Measurements from ENCODE around the gene ISG20. TPM values are rescaled to one million over a fixed set of nuclear protein-coding genes. Genes with fewer than 3 reads are reported as not detected.

The ISG20 gene
- total RNA-seq, 1 experiment from 2014 or later, result 14.9 TPM

DNA sequence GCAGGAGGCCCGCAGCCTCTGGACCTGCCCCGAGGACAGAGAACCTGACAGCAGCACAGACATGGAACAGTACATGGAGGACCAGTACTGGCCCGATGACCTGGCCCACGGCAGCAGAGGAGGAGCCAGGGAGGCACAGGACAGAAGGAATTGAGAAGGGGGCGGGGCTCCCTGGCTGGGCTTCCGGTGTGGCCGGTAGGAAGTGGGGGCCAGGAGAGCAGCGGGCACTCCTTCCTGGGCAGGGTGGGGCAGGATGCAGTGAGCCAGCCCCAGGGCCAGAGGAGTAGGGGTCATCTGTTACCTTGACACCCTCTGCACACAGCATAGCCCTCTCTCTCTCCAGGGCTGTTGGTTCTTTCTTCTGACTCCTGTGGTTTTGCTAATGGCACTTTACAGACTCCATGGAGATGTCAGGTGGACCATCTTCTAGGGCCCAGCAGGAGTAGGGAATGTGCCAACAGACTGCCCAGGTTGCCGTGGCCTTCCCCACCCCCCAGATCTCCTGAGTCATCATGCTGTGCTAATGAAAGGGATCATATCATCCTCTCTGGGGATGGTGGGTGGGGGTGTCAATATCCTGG lies 8.6 kb upstream of the ISG20 start:
- intact Hi-C loops (cut with micrococcal nuclease; ENCODE audit: unreplicated experiment) (no loop called here), in situ Hi-C loops (cut with HindIII; ENCODE audit: low pct_unique_long_range_greater_than_20kb, low sequenced_read_pairs) (no loop called here)
- Histone ChIP-seq H3K4me1 (ENCODE audit: control insufficient read depth, insufficient read depth, low read length) (no peaks in the 10 kb centered on the region; the same call in none of the 2 replicates), H3K27me3 (ENCODE audit: control insufficient read depth, insufficient read depth, low read length) (no peaks in the 10 kb centered on the region), H3K36me3 (ENCODE audit: control insufficient read depth, insufficient read depth, low read length) (peaks cover 19% of the 10 kb centered on the region), H3K4me3 (ENCODE audit: low read depth in 2 of 2, low read length in 2 of 2) (no peak overlapping the region), H3K27ac (ENCODE audit: low read length) (no peak overlapping the region), H3K9me3 (ENCODE audit: control insufficient read depth, insufficient read depth, low read depth, low read length) (no peaks in the 10 kb centered on the region)
- POLR2A ChIA-PET, result no interaction called here
- DNase-seq (ENCODE audit: low read depth, low spot score) (no peak), ATAC-seq (peak; percentile 37)
- no peak for TF ChIP-seq SIN3A (IDR thresholded peaks at IDR 0.05; ENCODE audit: borderline replicate concordance, insufficient read depth, low read depth, low read length)
- no peak for TF ChIP-seq TCF7L2 (IDR thresholded peaks at IDR 0.05; ENCODE audit: low read depth, low read length)
- no peak for TF ChIP-seq POLR2AphosphoS5 (IDR thresholded peaks at IDR 0.05; ENCODE audit: low read depth, low read length)
- TF ChIP-seq, protein P1, sequence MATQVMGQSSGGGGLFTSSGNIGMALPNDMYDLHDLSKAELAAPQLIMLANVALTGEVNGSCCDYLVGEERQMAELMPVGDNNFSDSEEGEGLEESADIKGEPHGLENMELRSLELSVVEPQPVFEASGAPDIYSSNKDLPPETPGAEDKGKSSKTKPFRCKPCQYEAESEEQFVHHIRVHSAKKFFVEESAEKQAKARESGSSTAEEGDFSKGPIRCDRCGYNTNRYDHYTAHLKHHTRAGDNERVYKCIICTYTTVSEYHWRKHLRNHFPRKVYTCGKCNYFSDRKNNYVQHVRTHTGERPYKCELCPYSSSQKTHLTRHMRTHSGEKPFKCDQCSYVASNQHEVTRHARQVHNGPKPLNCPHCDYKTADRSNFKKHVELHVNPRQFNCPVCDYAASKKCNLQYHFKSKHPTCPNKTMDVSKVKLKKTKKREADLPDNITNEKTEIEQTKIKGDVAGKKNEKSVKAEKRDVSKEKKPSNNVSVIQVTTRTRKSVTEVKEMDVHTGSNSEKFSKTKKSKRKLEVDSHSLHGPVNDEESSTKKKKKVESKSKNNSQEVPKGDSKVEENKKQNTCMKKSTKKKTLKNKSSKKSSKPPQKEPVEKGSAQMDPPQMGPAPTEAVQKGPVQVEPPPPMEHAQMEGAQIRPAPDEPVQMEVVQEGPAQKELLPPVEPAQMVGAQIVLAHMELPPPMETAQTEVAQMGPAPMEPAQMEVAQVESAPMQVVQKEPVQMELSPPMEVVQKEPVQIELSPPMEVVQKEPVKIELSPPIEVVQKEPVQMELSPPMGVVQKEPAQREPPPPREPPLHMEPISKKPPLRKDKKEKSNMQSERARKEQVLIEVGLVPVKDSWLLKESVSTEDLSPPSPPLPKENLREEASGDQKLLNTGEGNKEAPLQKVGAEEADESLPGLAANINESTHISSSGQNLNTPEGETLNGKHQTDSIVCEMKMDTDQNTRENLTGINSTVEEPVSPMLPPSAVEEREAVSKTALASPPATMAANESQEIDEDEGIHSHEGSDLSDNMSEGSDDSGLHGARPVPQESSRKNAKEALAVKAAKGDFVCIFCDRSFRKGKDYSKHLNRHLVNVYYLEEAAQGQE (IDR thresholded peaks at IDR 0.05; ENCODE audit: insufficient read depth in 1 of 2, low read depth in 2 of 2, low read length in 1 of 2), result no peak
- TF ChIP-seq, protein P2, sequence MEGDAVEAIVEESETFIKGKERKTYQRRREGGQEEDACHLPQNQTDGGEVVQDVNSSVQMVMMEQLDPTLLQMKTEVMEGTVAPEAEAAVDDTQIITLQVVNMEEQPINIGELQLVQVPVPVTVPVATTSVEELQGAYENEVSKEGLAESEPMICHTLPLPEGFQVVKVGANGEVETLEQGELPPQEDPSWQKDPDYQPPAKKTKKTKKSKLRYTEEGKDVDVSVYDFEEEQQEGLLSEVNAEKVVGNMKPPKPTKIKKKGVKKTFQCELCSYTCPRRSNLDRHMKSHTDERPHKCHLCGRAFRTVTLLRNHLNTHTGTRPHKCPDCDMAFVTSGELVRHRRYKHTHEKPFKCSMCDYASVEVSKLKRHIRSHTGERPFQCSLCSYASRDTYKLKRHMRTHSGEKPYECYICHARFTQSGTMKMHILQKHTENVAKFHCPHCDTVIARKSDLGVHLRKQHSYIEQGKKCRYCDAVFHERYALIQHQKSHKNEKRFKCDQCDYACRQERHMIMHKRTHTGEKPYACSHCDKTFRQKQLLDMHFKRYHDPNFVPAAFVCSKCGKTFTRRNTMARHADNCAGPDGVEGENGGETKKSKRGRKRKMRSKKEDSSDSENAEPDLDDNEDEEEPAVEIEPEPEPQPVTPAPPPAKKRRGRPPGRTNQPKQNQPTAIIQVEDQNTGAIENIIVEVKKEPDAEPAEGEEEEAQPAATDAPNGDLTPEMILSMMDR (IDR thresholded peaks at IDR 0.05), result no peak
- CTCF ChIA-PET, result no interaction called here
- no TSS peak for BruUV-seq (replicated peaks)

DNA sequence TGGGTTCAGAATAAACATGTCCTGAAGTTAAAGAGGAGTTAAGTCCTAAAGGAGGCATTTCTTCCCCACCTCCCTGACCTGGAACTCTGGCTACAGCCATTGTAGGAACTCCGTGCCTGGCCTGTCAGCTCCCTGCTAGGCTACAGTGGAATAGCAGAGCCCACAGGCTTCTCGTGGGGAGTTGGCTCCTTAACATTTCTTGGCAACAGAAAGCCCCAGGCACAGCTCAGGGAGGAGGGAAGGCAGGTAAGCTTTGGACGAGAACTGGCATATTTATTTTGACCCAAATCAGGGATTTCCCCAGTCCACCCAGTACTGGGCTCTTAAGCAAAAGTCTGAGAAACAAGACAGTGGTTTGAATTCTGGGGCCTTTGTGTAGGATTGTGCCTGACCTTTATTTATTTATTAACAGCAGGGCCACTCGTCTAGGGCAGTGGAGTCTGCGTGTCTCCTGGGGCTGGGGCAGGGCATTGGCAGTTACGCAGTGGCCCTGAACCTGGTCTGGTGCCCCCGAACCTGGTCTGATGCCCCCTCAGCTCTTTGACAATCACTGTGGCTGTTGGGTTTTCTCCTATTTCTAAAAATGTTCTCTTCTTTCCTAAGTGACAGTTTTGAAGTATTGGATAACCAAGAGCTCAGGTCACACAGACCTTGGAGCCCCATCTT lies 7.9 kb upstream of the ISG20 start:
- no peaks in the 10 kb centered on the region for H3K9me3 ChIP-seq (ENCODE audit: control insufficient read depth, insufficient read depth, low read depth, low read length)
- DNase-seq (ENCODE audit: low read depth, low spot score) (no peak), ATAC-seq (no peak)
- ChIA-PET CTCF (no interaction called here), POLR2A (no interaction called here)
- TF ChIP-seq POLR2AphosphoS5 (IDR thresholded peaks at IDR 0.05; ENCODE audit: low read depth, low read length), result no peak
- TSS peak; percentile 3 for BruUV-seq (replicated peaks)
- H3K4me3 ChIP-seq (ENCODE audit: low read depth in 2 of 2, low read length in 2 of 2), result no peak overlapping the region
- H3K27me3 ChIP-seq (ENCODE audit: control insufficient read depth, insufficient read depth, low read length), result no peaks in the 10 kb centered on the region
- H3K4me1 ChIP-seq (ENCODE audit: control insufficient read depth, insufficient read depth, low read length), result peaks cover 6% of the 10 kb centered on the region
- in situ Hi-C loops (cut with HindIII; ENCODE audit: low pct_unique_long_range_greater_than_20kb, low sequenced_read_pairs) (no loop called here), intact Hi-C loops (cut with micrococcal nuclease; ENCODE audit: unreplicated experiment) (no loop called here)
- H3K36me3 ChIP-seq (ENCODE audit: control insufficient read depth, insufficient read depth, low read length), result peaks cover 18% of the 10 kb centered on the region
- no peak overlapping the region for H3K27ac ChIP-seq (ENCODE audit: low read length)

DNA sequence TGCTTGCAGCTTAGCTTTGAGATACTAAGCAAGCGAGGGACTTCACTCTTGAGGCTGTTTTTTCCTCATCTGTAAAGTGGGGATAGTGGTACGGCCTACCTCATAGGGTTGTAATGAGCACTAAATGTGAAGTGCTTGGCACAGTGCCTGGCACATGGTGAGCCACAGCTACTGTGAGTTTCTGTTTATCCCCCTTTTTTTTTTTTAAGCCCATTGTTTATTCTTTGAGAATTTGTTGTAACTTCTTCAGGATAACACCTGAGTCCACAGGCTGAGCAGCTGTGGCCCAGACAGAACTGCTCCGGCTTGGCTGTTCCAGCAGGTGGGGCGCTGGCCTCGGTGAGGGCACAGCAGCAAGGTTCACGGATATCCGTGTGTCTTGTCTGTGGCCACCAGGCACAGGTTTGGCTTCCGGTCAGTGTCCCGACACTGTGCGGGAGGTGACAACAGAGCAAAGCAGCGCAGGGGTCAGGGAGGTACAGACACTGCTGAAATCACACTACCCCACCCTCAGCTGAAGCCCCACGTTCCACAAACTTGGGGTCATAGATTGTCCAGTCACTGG lies 7.3 kb upstream of the ISG20 start:
- H3K9me3 ChIP-seq (ENCODE audit: control insufficient read depth, insufficient read depth, low read depth, low read length), result no peaks in the 10 kb centered on the region
- H3K4me3 ChIP-seq (ENCODE audit: low read depth in 2 of 2, low read length in 2 of 2), result no peak overlapping the region
- H3K4me1 ChIP-seq (ENCODE audit: control insufficient read depth, insufficient read depth, low read length), result peaks cover 7% of the 10 kb centered on the region
- peaks cover 17% of the 10 kb centered on the region for H3K36me3 ChIP-seq (ENCODE audit: control insufficient read depth, insufficient read depth, low read length)
- ATAC-seq, result no peak
- no peak for DNase-seq (ENCODE audit: low read depth, low spot score)
- CTCF ChIA-PET, result no interaction called here
- BruUV-seq (replicated peaks), result no TSS peak
- in situ Hi-C loops (cut with HindIII; ENCODE audit: low pct_unique_long_range_greater_than_20kb, low sequenced_read_pairs) (no loop called here), intact Hi-C loops (cut with micrococcal nuclease; ENCODE audit: unreplicated experiment) (no loop called here)
- H3K27me3 ChIP-seq (ENCODE audit: control insufficient read depth, insufficient read depth, low read length), result no peaks in the 10 kb centered on the region
- no peak for TF ChIP-seq POLR2AphosphoS5 (IDR thresholded peaks at IDR 0.05; ENCODE audit: low read depth, low read length)
- TF ChIP-seq TCF7L2 (IDR thresholded peaks at IDR 0.05; ENCODE audit: low read depth, low read length), result no peak
- TF ChIP-seq, protein P2 (IDR thresholded peaks at IDR 0.05), result no peak
- TF ChIP-seq SIN3A (IDR thresholded peaks at IDR 0.05; ENCODE audit: borderline replicate concordance, insufficient read depth, low read depth, low read length), result no peak
- TF ChIP-seq, protein P1 (IDR thresholded peaks at IDR 0.05; ENCODE audit: insufficient read depth in 1 of 2, low read depth in 2 of 2, low read length in 1 of 2), result no peak
- no peak overlapping the region for H3K27ac ChIP-seq (ENCODE audit: low read length)
- POLR2A ChIA-PET, result no interaction called here
